GM12878 (cell line): ENCODE measurements around the gene SLC34A3. TPM values are rescaled to one million over a fixed set of nuclear protein-coding genes. Genes with fewer than 3 reads are reported as not detected.

Source experiments
- ATAC-seq: fragments of 200-7000 bp; cut with Tn5 transposase; 3 replicates; pipeline ENCODE4 v1.9.1; 2020; ENCODE audit warnings: mild to moderate bottlenecking, moderate library complexity
- Bru-seq: library from RNA; stranded (reverse); fragments of 400-500 nt; gene quantifications from one replicate; lab custom pipeline; 2021; lab: Mats Ljungman, UMichigan
- BruChase-seq, 2 experiments: library from RNA; stranded (reverse); fragments of 400-500 nt; gene quantifications; one replicate each; lab custom pipeline; 2021; lab: Mats Ljungman, UMichigan
- BruUV-seq: library from RNA; stranded (reverse); fragments of 400-500 nt; replicated peaks from 2 replicates; lab custom pipeline; 2021; lab: Mats Ljungman, UMichigan
- CTCF ChIA-PET: fragments of 300-600 bp; sonication (Branson Sonifier 250); formaldehyde crosslinking; extraction: SDS; loops from one replicate; lab custom pipeline; 2021; ENCODE audit warnings: inconsistent platforms; lab: Yijun Ruan, JAX
- POLR2A ChIA-PET: fragments of 350-600 bp; formaldehyde crosslinking; extraction: SDS; loops from one replicate; lab custom pipeline; 2021; ENCODE audit warnings: inconsistent platforms; lab: Charles Lee
- RAD21 ChIA-PET: fragments of 300-600 bp; sonication (Branson Sonifier 250); formaldehyde crosslinking; loops from one replicate; lab custom pipeline; 2023; ENCODE audit warnings: antibody characterized with exemption; ENCODE audit not compliant: unreplicated experiment; lab: Charles Lee
- SMC1A ChIA-PET: fragments of 300-600 bp; sonication (Branson Sonifier 250); formaldehyde crosslinking; loops from one replicate; lab custom pipeline; 2023; ENCODE audit not compliant: unreplicated experiment, uncharacterized antibody; lab: Charles Lee
- DNase-seq: peaks from one replicate; pipeline ENCODE4 v3.0.0-alpha.2; 2011; ENCODE audit warnings: low read depth, low spot score
- FAIRE-seq: peaks from 3 replicates; lab custom pipeline; 2011; peaks lifted over from hg19 to GRCh38; lab: Jason Lieb, UNC
- H2AFZ ChIP-seq: 2 replicates; pipeline ENCODE4 v1.6.0; 2011; ENCODE audit warnings: low read depth, low read length, control low read depth; ENCODE audit not compliant: control insufficient read depth
- H3K27ac ChIP-seq: 2 replicates; pipeline ENCODE4 v1.5.1; 2011; ENCODE audit warnings: control low read depth; ENCODE audit not compliant: control insufficient read depth, insufficient read depth
- H3K27me3 ChIP-seq, 2 experiments: replicated peaks in 1 of 2; 2 replicates each; pipeline versions ENCODE4 v1.6.0 to v1.6.1; 2011; ENCODE audit warnings: low read length in 1 of 2; ENCODE audit not compliant: control insufficient read depth in 2 of 2, insufficient read depth in 2 of 2
- H3K36me3 ChIP-seq, 2 experiments: 2 replicates each; pipeline ENCODE4 v1.5.1; 2011; ENCODE audit warnings: low read length in 1 of 2; ENCODE audit not compliant: control insufficient read depth in 2 of 2, insufficient read depth in 2 of 2
- H3K4me1 ChIP-seq: 2 replicates; pipeline ENCODE4 v1.6.1; 2011; ENCODE audit warnings: mild to moderate bottlenecking, low read length, moderate library complexity, mixed read lengths; ENCODE audit not compliant: control insufficient read depth, insufficient read depth
- H3K4me2 ChIP-seq: 2 replicates; pipeline ENCODE4 v1.6.0; 2011; ENCODE audit warnings: control low read depth; ENCODE audit not compliant: control insufficient read depth, insufficient read depth
- H3K4me3 ChIP-seq: fragments of 200-600 bp; sonication (generic); 2 replicates; pipeline ENCODE4 v1.5.1; 2016
- H3K79me2 ChIP-seq: 2 replicates; pipeline ENCODE4 v1.6.0; 2011; ENCODE audit warnings: low read length; ENCODE audit not compliant: control insufficient read depth, insufficient read depth
- H3K9ac ChIP-seq: 2 replicates; pipeline ENCODE4 v1.8.0; 2011; ENCODE audit warnings: low read length, control low read depth, mixed read lengths; ENCODE audit not compliant: control insufficient read depth, insufficient read depth
- H3K9me3 ChIP-seq: replicated peaks from 3 replicates; pipeline ENCODE4 v1.5.1; 2011; ENCODE audit warnings: mild to moderate bottlenecking, low read length; ENCODE audit not compliant: control insufficient read depth, insufficient read depth
- H4K20me1 ChIP-seq: 2 replicates; pipeline ENCODE4 v1.6.0; 2011; ENCODE audit not compliant: control insufficient read depth, insufficient read depth
- ATF2 ChIP-seq: IDR thresholded peaks from 2 replicates; pipeline ENCODE4 v1.6.1; 2012; ENCODE audit warnings: low read length, inconsistent platforms
- BACH1 ChIP-seq: fragments of 450-650 bp; IDR thresholded peaks from 2 replicates; pipeline ENCODE4 v1.6.1; 2017; ENCODE audit warnings: mild to moderate bottlenecking, borderline replicate concordance
- DPF2 ChIP-seq: fragments of 450-650 bp; IDR thresholded peaks from 2 replicates; pipeline ENCODE4 v1.6.1; 2017; ENCODE audit warnings: mild to moderate bottlenecking
- NBN ChIP-seq: fragments of 450-650 bp; IDR thresholded peaks from 2 replicates; pipeline ENCODE4 v1.6.1; 2016
- POLR2AphosphoS5 ChIP-seq: IDR thresholded peaks from 2 replicates; pipeline ENCODE4 v1.6.1; 2011; ENCODE audit warnings: mild to moderate bottlenecking, low read length, inconsistent platforms
- RBBP5 ChIP-seq: fragments of 200-600 bp; sonication (generic); conservative IDR thresholded peaks from 2 replicates; pipeline ENCODE4 v1.6.1; 2016
- STAT1 ChIP-seq: fragments of 450-650 bp; conservative IDR thresholded peaks from 2 replicates; pipeline ENCODE4 v1.6.1; 2014; ENCODE audit warnings: antibody characterized with exemption, mild to moderate bottlenecking
- WGBS: methylation state at CpG from one replicate; pipeline ENCODE4 v1.1.6; 2016; ENCODE audit warnings: low lambda C conversion rate; ENCODE audit not compliant: insufficient replicate concordance, insufficient coverage; ENCODE audit errors: missing lambda C conversion rate; 5-methylcytosine and 5-hydroxymethylcytosine counted together
- in situ Hi-C: fragments of 300-500 bp; cut with MboI; formaldehyde crosslinking; loops from 9 replicates; pipeline ENCODE4 v1.14.3; 2018; ENCODE audit warnings: mixed read lengths
- intact Hi-C: fragments of 100-400 bp; cut with micrococcal nuclease; formaldehyde crosslinking; loops from one replicate; pipeline ENCODE4 v1.14.2; 2022; ENCODE audit not compliant: unreplicated experiment
- long read RNA-seq, 2 experiments: library from polyadenylated mRNA; unstranded; transcript quantifications; one replicate each; pipeline ENCODE4 v2.0.0, GENCODE V29; 2019 to 2020
- polyA minus RNA-seq, 3 experiments: library from RNA; depleted of rRNA, polyadenylated mRNA; stranded (reverse); fragments of >200 nt; gene quantifications; 2 replicates each; pipeline ENCODE4 v1.2.3, GENCODE V29; 2011
- polyA plus RNA-seq, 11 experiments: library from polyadenylated mRNA; depleted of rRNA in 4 of 11; unstranded in 6 of 11; stranded (reverse) in 5 of 11; fragments of >200 nt; fragmentation: Nextera tagmentation in 4 of 11; fragmentation: Illumina TruSeq in 1 of 11; extraction: Ambion mirVana in 4 of 11; extraction: Trizol in 1 of 11; gene quantifications; 1 replicate in 1 of 11; 2 replicates in 10 of 11; pipeline versions ENCODE4 v1.2.1 to v1.2.3, GENCODE V29; 2011 to 2016; ENCODE audit warnings: inconsistent platforms in 2 of 11, missing spikeins in 2 of 11, low read depth in 1 of 11
- total RNA-seq, 4 experiments: library from RNA; depleted of rRNA in 3 of 4; stranded (reverse); fragments of >200 nt in 3 of 4; fragmentation: Illumina TruSeq in 1 of 4; extraction: Trizol in 1 of 4; gene quantifications; 2 replicates each; pipeline versions ENCODE4 v1.2.1 to v1.2.3, GENCODE V29; 2013 to 2021
- TF ChIP-seq, protein P1 (sequence below): fragments of 450-650 bp; IDR thresholded peaks from 2 replicates; pipeline ENCODE4 v1.6.1; 2018; ENCODE audit warnings: mild to moderate bottlenecking, low read depth, moderate library complexity; ENCODE audit not compliant: partially characterized antibody

The SLC34A3 gene
- total RNA-seq (2013; cell fraction: nucleolus; rRNA removed) = not detected in 2 replicates
- total RNA-seq (2014; rRNA removed) (not detected in 2 replicates), total RNA-seq (2014; rRNA removed; fragmentation: Illumina TruSeq; extraction: Trizol) (not detected in 2 replicates), total RNA-seq (2021) (not detected in 2 replicates), polyA plus RNA-seq (2011; rRNA removed) (not detected in 2 replicates), polyA plus RNA-seq (2014; fragmentation: Illumina TruSeq; extraction: Trizol) (not detected in 2 replicates), polyA plus RNA-seq (2014; fragmentation: Nextera tagmentation; extraction: Ambion mirVana) (not detected), polyA plus RNA-seq (2014; rRNA removed) (not detected in 2 replicates), polyA plus RNA-seq (2016; fragmentation: Nextera tagmentation; extraction: Ambion mirVana) (not detected), polyA minus RNA-seq (2011; rRNA and poly(A)+ RNA removed) (not detected in 2 replicates), Bru-seq, nascent RNA (percentile 15 among the genes with signal in this experiment), BruChase-seq, experiment 1, labeled RNA remaining after a 6-hour chase (not detected), BruChase-seq, experiment 2, labeled RNA remaining after a 2-hour chase (not detected)
- polyA plus RNA-seq (2011; ENCODE audit: low read depth) = not detected
- not detected in 2 replicates for polyA plus RNA-seq (2011; cell fraction: cytosol; rRNA removed)
- 0.09 TPM in 2 replicates for polyA plus RNA-seq (2011; cell fraction: nucleus; rRNA removed)
- not detected in 2 replicates for polyA plus RNA-seq (2012)
- polyA minus RNA-seq (2011; cell fraction: cytosol; rRNA and poly(A)+ RNA removed) = not detected in 2 replicates
- polyA minus RNA-seq (2011; cell fraction: nucleus; rRNA and poly(A)+ RNA removed) = not detected in 2 replicates
- long read RNA-seq, experiment 1 = 0 reads
- long read RNA-seq, experiment 2 = 0 reads

DNA sequence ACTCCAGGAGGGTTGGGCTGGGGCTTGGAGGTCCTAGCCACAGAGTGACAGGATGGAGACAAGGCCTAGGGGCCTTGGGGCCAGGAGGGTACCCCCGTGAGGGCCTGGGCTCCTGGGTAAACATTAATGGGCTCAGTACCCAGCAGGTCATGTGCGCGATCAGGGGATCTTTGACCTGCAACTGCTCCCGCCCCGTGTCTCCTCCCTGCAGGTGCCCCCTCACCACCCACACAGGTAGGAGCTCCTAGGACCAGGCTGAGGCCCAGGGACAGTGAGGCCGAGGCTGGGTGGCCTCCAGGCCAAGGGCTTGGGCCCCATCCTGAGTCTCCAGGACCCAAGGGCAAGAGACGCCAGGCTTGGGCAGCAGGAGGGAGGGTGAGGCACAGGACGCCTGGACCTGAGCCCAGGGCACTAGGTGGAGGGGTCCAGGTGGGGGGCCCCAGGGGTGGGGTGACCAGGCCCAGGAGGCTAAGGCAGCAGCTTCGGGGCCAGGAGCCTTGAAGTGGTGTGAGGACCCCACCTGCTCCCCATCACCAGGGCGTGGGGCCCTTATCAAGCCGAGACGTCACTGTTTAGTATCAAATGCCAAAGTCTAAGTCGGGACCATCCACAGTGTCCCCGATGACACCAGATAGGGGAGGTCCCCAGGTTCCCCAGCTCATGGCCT, at the start of gene SLC34A3:
Gene SLC34A3, plus strand, starts transcription at position 197 of the 667 bp plus-strand sequence. CDS start 802 bp downstream, outside the sequence.
- ChIA-PET CTCF (interaction anchor here (1.2 kb wide), 1 partner anchor 111 kb away, joined by 4 read pairs; no protein-coding TSS in a partner anchor), SMC1A (no interaction called here), RAD21 (no interaction called here), POLR2A (interaction anchor here (1.2 kb wide), 1 partner anchor 10 kb away, joined by 3 read pairs; the partner anchor contains the start of gene TUBB4B)
- intact Hi-C loops (no loop called here), in situ Hi-C loops (no loop called here)
- no TSS peak for BruUV-seq
- Histone ChIP-seq H3K36me3 (no peaks in the 10 kb centered on the region), H3K4me1 (peaks cover 2% of the 10 kb centered on the region; the same call in 1 of the 2 replicates), H3K27me3 (no peaks in the 10 kb centered on the region), H3K4me3 (no peak within 1 kb of the TSS), H3K27ac (no peak within 1 kb of the TSS), H3K9ac (no peak within 1 kb of the TSS), H3K79me2 (no peaks in the 10 kb centered on the region), H3K9me3 (no peaks in the 10 kb centered on the region), H3K4me2 (no peak within 1 kb of the TSS), H2AFZ (no peak within 1 kb of the TSS), H4K20me1 (no peaks in the 10 kb centered on the region)
- FAIRE-seq (no peak), DNase-seq (no peak), ATAC-seq (no peak)
- 21% methylated on average over 14 of the region's 14 CpGs for WGBS
- no peak for TF ChIP-seq STAT1
- TF ChIP-seq, all 136 proteins: peak for 0

DNA sequence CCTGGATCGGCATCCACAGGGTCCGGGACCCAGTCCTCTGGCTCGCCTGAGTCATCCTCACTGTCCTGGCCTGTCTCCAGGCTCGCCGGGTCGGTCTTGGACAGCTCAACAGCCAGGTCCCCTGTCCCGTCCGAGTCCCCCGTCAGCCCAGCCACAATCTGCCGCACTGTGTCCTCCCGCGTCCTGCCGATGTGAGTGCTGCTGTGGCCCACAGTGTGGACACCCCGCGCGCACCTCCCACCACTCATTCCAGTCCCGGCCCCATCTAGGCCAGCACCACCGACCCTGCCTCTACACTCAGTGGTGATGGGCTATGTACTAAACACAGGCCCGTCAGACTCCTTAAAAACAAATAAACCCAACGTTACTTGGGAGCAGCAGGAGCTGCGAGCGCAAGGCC, 49.0 kb upstream of the SLC34A3 start:
- POLR2A ChIA-PET = interaction anchor here (0.6 kb wide), 1 partner anchor 88 kb away, joined by 3 read pairs; no protein-coding TSS in a partner anchor
- no peak overlapping the region for H3K9ac ChIP-seq
- CTCF ChIA-PET = no interaction called here
- no peaks in the 10 kb centered on the region for H3K27me3 ChIP-seq
- no peak overlapping the region for H3K27ac ChIP-seq
- H3K79me2 ChIP-seq = peaks cover 4% of the 10 kb centered on the region
- peaks cover 4% of the 10 kb centered on the region; the same call in 1 of the 2 replicates for H3K4me1 ChIP-seq
- 93% methylated on average over 20 of the region's 22 CpGs for WGBS
- FAIRE-seq (no peak), DNase-seq (no peak), ATAC-seq (no peak)
- H2AFZ ChIP-seq = no peak overlapping the region
- H3K36me3 ChIP-seq = peaks cover 7 to 28% of the 10 kb centered on the region in 2 experiments
- no TSS peak for BruUV-seq
- no peak overlapping the region for H3K4me3 ChIP-seq
- in situ Hi-C loops (no loop called here), intact Hi-C loops (no loop called here)
- no peak overlapping the region for H3K4me2 ChIP-seq
- SMC1A ChIA-PET = no interaction called here
- H3K9me3 ChIP-seq = no peaks in the 10 kb centered on the region
- H4K20me1 ChIP-seq = no peaks in the 10 kb centered on the region
- RAD21 ChIA-PET = no interaction called here
- TF ChIP-seq BACH1 (no peak), RBBP5 (no peak), ATF2 (no peak), POLR2AphosphoS5 (no peak), DPF2 (no peak), NBN (no peak)
- TF ChIP-seq, protein P1, sequence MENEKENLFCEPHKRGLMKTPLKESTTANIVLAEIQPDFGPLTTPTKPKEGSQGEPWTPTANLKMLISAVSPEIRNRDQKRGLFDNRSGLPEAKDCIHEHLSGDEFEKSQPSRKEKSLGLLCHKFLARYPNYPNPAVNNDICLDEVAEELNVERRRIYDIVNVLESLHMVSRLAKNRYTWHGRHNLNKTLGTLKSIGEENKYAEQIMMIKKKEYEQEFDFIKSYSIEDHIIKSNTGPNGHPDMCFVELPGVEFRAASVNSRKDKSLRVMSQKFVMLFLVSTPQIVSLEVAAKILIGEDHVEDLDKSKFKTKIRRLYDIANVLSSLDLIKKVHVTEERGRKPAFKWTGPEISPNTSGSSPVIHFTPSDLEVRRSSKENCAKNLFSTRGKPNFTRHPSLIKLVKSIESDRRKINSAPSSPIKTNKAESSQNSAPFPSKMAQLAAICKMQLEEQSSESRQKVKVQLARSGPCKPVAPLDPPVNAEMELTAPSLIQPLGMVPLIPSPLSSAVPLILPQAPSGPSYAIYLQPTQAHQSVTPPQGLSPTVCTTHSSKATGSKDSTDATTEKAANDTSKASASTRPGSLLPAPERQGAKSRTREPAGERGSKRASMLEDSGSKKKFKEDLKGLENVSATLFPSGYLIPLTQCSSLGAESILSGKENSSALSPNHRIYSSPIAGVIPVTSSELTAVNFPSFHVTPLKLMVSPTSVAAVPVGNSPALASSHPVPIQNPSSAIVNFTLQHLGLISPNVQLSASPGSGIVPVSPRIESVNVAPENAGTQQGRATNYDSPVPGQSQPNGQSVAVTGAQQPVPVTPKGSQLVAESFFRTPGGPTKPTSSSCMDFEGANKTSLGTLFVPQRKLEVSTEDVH = no peak
